GM19351 (cell line): ENCODE measurements around the gene IGF2.

ENCODE experiments used
- ATAC-seq: cut with Tn5 transposase; IDR thresholded peaks from one replicate; pipeline ENCODE4 v1.9.1; 2021; ENCODE audit warnings: mild to moderate bottlenecking, moderate library complexity; ENCODE audit not compliant: unreplicated experiment

The IGF2 gene

GRCh38 chr11:2169626-2170570, 30.7 kb upstream of the IGF2 start:
- no peak for ATAC-seq

DNA sequence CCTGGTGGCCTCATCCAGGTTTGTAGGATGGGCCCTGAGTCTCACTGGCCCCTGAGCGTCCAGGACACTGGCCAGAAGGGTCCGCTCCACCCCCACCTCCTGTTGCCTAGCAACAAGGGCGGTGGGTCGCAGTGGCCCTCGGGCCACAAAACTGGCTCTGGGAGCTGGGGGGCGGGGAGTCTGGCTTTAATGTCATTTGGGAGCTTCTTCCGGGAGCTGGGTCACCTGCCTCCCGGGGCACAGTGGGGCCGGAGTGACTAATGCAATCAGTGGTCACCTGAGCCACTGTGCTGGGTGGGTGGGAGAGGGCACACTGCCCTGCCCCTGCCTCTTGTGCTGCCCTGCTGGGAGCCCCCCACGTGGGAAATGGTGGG, 29.8 kb upstream of the IGF2 start:
- ATAC-seq: no peak

DNA sequence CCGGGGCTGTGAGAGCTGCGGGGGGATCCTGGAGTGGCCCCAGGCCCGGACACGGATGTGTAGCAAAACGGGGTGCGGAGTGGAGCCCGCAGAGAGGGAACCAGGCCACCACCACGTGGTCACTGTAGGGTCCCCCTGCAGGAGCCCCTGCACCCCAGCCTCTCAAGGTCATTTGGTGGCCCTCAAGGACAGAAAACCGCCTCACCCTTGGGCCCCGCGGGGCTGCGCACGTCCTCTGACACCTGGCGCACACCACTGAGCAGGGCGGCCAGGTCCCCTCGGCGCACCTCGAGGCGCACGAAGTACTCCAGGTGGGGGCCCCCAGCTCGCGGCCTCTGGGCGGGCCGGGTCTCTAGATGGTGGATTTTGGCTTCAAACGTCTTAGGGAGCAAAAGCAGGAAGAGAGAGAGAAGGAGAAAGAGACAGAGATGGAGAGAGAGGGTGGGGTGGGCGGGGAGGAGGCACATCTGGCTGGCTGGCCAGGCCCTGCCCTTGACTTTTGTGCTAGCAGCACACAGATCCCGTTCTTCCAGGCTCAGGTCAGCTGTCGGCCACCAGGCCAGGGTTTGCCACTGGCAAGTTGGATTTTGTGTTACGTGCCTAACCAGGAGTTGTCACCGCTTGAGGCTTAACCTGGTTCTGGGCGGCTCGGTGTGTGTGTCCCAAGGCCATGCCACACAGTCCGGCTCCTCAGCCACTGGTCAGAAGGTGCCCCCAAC, 29.3 kb upstream of the IGF2 start:
- ATAC-seq: no peak

DNA sequence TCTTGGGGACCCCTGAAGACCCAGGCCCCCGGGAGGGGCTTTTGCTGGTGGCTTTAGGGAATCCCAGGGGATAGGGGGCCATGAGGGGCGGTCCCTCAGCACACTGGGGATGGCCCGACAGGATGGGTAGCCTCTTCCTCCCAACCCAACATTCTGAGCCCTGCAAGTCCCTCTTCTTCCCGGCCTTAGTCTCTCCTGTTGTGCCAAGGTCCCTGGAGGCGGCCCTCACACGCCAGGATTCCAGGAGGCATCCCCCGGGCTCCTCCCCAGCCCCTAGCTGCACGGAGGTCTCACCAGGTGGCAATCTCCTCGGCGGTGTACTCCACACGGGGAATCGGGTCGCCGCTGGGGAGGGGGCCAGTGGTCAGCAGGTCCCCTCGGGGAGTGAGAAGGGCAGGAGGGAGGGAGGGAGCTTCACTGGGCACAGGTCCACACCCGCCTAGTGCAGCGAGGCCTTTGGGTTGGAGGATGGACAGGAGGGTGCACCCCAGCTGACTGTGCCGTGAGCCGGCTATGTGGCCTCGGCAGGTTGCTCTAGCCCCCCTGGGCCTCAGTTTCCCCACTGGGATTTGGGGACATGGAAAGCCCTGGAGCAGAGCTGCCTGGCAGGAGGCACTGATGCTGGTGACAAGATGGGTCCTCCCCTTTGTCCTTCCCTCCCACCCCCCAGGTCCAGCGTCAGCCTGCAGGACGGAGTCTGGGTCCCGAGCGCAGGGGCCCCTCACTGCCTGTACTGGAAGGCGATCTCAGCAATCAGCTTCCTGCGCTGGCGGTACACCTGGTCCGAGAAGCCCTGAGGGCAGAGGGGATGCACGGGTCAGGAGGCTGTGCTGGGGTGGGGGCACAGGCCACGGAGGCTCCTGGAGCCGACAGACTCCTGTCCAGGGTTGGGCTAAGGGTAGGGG, 28.2 kb upstream of the IGF2 start:
- ATAC-seq: no peak

GRCh38 chr11:2166091-2166851, 27.1 kb upstream of the IGF2 start:
- no peak for ATAC-seq

DNA sequence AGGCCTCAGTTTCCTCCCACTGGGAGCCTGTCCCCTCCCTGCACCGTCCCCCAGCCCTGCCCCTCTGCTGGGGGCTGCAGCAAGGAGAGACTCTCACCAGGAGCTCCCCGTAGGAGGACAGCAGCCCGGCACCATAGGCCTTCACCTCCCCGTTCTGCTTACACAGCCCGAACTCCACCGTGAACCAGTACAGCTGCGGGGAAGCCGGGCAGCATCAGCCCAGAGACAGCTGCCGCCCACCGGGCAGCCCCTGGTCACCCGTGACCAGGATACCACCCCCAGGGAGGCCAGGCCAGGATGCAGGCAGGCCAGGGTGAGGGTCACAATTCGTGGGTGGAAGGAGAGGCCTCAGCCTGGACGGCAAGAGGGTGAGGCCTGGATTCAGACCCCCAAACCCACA, 26.4 kb upstream of the IGF2 start:
- ATAC-seq: no peak

DNA sequence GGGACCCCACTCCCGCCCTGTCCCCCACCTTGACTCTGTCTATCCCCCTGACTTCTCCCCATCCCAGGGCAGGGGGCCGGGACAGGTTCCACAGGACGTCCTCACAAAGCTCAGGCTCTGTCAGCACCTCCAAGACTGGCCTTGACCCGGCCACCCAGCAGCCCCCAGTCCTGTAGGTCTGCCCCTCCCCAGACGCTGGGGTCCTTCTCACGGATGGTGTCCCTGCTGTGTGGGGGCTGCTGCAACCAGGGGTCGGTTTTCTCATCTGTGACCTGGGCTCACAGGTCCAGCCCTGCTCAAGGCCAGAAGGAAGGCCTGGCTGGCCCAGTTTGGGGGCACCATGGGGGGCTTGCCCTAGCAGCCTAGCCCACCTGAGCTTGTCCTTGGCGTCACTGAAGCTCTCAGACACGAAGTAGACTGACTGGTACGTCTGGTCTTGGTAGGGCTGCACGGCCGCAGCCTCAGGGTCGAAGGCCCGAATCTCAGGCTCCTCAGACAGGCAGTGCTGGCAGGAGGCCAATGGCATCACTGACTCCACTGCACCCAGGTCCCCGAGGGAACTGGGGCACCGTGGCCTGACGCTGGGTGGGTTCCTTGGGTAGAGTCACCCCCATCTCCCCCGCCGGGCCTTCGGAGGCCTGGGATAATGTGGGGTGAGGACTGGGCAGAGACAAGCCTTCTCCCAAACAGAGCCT, 25.8 kb upstream of the IGF2 start:
- no peak for ATAC-seq

DNA sequence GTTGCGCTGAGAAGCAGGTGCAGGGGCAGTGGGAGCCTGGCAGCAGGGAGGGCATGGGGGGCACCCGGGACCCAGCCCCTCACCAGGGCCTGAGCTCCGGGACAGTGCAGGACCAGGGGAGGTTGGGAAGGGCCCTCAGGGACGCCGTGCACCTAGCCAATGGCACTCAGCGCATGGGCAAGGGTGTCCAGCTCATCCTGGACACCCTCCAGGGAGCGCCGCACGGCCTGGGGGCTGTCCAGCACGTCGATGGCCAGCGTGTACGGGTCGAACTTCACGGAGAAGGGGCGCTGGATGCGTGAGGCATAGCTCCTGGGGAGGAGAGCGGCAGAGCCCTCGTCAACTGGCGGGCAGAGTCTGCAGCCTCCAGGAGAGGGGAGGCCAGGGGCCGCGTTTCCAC, 24.9 kb upstream of the IGF2 start:
- ATAC-seq: no peak

DNA sequence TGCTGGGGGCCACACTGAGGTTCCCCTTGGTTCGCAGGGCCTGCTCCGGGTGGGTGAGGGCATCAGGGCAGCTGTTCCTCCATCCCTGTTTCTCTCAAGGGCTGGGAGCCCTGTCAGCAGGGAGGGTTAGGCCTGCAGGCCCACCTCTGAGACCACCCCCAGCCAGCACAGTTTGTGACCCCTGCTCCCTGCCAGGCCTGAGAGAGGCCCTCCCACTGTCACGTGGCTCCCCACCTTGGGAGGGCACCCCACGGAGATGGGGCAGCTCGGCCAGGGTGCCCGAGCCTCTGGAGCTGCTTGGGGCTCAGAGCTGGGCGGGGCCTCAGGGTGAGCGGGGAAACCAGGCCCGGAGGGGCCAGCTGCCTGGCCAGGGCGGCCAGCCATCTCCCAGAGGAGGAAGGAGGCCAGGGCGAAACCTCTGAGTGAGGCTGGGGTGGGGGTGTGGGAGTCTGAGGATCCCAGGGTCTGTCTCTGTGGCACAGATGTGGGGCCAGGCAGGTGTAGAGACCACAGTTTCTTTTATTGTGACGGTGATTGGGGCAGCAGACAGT, 24.3 kb upstream of the IGF2 start:
- no peak for ATAC-seq

DNA sequence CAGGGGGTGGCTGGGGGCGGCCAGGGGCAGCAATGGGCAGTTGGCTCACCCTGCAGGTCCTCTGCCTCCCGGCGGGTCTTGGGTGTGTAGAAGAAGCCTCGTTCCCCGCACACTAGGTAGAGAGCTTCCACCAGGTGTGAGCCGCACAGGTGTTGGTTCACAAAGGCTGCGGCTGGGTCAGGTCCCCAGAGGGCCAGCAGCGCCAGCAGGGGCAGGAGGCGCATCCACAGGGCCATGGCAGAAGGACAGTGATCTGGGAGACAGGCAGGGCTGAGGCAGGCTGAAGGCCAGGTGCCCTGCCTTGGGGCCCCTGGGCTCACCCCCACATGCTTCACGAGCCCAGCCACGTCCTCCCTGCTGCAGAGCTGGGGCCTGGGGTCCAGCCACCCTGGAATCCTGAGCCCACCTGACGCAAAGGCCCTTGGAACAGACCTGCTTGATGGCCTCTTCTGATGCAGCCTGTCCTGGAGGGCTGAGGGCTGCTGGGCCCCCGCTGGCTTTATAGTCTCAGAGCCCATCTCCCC, 21.6 kb upstream of the IGF2 start, which contains the start of gene INS:
INS (minus strand) TSS at position 474 of the 524 bp plus-strand sequence; CDS start at position 236, 238 bp downstream.
- ATAC-seq: no peak

DNA sequence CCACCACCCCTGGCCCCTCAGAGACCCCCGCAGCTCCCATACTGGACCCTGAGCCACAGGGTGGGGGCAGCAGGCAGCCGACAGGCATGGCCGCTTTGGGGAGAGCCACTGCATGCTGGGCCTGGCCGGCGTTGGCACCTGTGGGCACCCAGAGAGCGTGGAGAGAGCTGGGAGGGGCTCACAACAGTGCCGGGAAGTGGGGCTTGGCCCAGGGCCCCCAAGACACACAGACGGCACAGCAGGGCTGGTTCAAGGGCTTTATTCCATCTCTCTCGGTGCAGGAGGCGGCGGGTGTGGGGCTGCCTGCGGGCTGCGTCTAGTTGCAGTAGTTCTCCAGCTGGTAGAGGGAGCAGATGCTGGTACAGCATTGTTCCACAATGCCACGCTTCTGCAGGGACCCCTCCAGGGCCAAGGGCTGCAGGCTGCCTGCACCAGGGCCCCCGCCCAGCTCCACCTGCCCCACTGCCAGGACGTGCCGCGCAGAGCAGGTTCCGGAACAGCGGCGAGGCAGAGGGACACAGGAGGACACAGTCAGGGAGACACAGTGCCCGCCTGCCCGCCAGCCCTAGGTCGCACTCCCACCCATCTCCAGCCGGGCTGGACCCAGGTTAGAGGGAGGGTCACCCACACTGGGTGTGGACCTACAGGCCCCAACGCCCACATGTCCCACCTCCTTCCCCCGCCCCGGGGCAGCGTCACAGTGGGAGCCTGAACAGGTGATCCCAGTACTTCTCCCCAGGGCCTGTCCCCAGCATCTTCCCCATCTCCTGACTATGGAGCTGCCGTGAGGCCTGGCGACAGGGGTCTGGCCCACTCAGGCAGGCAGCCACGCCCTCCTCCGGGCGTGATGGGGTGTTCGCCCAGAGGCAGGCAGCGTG, 20.6 kb upstream of the IGF2 start:
- no peak for ATAC-seq

DNA sequence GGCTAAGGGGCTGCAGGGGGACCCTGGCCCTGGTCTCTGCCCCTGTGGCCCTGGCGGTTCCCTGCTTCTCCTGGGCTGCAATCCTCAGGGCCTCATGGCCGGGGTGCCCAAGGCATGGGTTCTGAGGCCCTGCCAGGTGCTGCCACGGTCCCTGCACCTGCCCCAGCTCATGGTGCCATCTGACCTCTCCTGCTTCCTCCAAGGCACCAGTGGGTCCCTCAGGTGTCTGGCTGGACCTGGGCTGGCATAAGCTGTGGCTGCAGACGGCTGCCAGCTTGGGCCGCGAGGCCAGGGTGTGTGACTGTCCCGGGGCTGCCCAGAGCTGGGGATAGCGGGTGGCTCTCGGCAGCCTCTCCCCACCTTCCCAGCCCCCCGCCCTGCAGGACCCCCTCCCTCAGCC, 19.8 kb upstream of the IGF2 start:
- ATAC-seq: no peak

DNA sequence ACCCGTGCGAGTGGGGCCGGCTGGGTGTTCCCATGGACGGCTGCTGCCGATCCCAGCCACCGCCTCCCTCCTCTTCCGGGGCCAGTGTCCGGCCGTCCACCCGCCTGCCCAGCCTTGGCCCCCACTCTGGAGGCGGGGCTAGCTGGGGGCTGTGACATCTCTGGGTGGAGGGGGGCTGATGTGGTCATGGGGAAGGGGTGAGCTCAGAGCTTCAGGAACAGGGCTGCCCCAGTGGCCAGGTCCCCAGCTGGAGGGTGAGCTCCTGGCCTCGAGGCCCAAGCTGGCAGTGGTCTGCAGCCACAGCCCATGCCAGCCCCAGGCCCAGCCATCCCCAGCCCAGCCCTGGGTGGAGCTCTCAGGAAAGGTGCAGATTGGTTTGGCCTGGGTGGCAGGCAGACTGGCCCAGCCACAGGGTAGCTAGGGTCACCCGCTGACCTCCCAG, 19.1 kb upstream of the IGF2 start:
- no peak for ATAC-seq

DNA sequence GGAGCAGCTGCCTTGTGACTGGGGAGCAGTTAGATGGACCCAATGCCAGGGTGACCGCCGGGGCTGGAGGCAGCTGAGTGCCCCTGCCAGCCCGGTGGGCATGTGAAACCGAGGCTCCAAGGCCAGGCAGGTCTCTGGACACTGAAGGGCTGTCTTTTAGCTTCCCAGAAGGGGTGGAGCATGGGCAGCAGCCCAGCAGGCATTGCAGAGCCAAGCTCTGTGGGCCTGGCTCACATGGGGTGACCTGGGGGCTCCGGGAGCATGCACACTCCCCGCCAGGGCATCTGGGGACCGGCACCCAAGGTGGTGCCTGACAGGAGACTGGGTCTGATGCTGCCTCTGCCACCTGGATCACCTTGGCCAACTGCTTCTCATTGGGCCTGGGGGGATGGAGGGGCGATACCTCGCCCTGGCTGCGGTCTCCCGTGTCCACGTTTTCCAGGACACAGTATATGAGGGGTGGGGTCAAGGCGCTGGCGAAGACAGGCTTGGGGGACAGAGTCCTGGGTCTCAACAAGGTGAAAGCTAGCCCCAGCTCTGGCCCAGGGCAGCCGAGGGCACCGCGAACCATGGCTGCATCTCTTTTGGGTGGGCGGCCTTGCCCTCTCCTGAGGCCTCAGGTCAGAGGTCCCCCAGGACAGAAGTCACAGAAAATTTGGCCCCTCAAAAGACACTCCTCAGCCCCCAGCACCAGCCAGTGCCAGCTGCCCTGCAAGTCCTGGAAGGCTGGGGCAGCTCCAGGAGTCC, 18.3 kb upstream of the IGF2 start:
- ATAC-seq: no peak

DNA sequence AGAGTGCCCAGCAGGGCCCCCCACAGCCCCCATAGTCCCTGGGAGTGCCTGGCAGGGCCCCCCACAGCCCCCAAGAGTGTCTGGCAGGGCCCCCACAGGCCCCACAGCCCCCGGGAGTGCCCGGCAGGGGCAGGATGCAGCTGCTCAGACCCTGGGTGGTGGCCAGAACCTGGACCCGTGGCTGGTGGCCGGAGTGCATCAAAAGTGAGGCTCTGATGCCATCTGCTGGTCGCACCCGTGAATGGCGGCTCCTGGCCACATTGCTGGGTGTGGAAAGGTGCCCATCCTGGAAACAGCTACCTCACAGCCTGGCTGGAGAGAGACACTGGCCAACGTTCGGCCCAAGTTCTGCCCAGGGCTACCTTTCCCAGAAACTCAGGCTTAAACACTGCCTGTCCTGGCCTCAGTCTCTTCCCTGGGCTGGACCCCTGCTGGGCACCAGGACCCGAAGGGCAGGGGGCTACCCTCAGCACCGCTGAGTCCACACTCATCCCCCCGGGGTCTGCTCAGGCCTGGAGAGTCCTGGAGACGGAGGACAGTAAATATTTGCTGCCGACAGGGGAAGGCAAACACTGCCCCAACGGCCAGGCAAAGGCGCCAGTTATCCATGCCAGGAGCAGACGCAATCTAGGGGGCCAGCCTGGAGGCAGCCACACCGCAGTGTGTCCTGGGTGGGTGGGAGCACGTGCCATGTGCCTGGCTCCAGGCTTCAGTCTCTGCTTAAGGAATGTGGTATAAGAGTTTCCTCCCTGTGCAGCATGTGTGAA, 17.4 kb upstream of the IGF2 start:
- no peak for ATAC-seq

- ATAC-seq: no peak
These were observed 16.3 kb upstream of the IGF2 start for GRCh38 chr11:2155511-2155910.

- ATAC-seq: no peak
These were observed 15.7 kb upstream of the IGF2 start for GRCh38 chr11:2154889-2155288.
